ENCODE results near the gene AS3MT.

Gene AS3MT

DNA sequence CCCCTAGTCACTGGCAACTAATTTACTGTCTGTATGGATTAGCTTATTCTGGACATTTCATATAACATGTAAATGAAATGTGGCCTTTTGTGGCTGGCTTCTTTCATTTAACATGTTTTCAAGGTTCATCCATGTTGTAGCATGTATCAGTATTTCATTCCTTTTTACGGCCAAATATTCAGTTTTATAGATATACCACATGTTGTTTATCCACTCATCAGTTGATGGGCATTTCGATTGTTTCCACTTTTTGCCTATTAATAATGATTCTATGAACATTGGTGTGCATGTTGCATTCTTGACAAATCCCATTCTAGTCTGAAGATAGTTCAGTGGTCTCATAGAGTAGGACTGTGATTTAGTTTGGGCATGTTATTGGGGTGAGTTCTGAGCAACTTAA is 61.5 kb downstream of the AS3MT start:
- H3K4me1 ChIP-seq (ENCODE audit: control insufficient read depth, insufficient read depth, low read length): no peaks in the 10 kb centered on the region
- TF ChIP-seq ZNF514 (tag by site-specific recombination; IDR thresholded peaks at IDR 0.05) (no peak), ZNF10 (tag by site-specific recombination; IDR thresholded peaks at IDR 0.05) (peak; percentile 91)
- H3K36me3 ChIP-seq (ENCODE audit: control insufficient read depth in 2 of 2, insufficient read depth in 1 of 2, low read length in 2 of 2): peaks cover 3 to 4% of the 10 kb centered on the region in 2 experiments; a peak in 2 of 3 replicates
- ChIA-PET POLR2A (no interaction called here), CTCF (no interaction called here)
- H3K9me3 ChIP-seq (ENCODE audit: control insufficient read depth, insufficient read depth, low read depth, low read length): no peaks in the 10 kb centered on the region
- H3K27ac ChIP-seq (ENCODE audit: extremely low read depth, low read depth, low read length): no peak overlapping the region
- no peak overlapping the region for H3K4me3 ChIP-seq (ENCODE audit: low read depth, low read length)

DNA sequence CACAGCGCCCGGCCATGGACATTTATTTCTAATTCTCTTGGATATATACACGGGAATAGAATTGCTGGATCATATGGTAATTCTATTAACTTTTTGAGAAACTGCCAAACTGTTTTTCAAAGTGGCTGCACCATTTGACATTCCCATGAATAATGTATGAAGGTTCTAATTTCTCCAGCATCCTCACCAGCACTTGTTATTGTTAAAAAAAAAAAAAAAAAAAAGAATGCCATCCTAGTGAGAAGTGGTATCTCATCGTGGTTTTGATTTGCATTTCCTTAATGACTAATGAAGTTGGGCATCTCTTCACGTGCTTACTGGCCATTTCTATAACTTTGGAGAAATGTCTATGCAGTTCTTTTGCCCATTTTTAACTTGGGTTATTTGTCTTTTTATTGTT is 62.4 kb downstream of the AS3MT start:
- Histone ChIP-seq H3K27ac (ENCODE audit: extremely low read depth, low read depth, low read length) (no peak overlapping the region), H3K36me3 (ENCODE audit: control insufficient read depth in 2 of 2, insufficient read depth in 1 of 2, low read length in 2 of 2) (peaks cover 3 to 4% of the 10 kb centered on the region in 2 experiments; a peak in 2 of 3 replicates), H3K4me1 (ENCODE audit: control insufficient read depth, insufficient read depth, low read length) (peaks cover 6% of the 10 kb centered on the region; the same call in 1 of the 2 replicates), H3K4me3 (ENCODE audit: low read depth, low read length) (no peak overlapping the region), H3K9me3 (ENCODE audit: control insufficient read depth, insufficient read depth, low read depth, low read length) (no peaks in the 10 kb centered on the region)
- ChIA-PET POLR2A (no interaction called here), CTCF (no interaction called here)
- TF ChIP-seq ZNF184 (tag by site-specific recombination; IDR thresholded peaks at IDR 0.05) (peak; percentile 97), ZNF146 (tag by site-specific recombination; IDR thresholded peaks at IDR 0.05) (no peak), ZNF426 (tag by site-specific recombination; IDR thresholded peaks at IDR 0.05) (no peak), MYNN (tag by site-specific recombination; IDR thresholded peaks at IDR 0.05; ENCODE audit: borderline replicate concordance) (no peak)

DNA sequence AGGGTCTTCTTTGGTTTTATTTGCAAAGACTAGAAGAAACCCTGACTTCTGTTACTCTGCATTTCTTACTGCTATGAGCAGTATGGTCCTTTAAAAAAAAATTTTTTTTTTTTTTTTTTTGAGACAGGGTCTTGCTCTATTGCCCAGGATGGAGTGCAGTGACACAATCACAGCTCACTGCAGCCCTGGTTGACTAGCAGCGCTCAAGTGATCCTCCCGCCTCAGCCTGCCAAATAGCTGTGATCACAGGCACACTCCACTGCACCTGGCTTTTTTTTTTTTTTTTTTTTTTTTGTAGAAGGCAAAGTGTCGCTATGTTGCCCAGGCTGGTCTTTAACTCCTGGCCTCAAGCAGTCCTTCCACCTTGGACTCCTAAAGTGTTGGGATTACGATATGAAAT is 66.2 kb downstream of the AS3MT start:
- H3K36me3 ChIP-seq (ENCODE audit: control insufficient read depth in 2 of 2, insufficient read depth in 1 of 2, low read length in 2 of 2): no peaks in the 10 kb centered on the region; a peak in 1 of 3 replicates
- CTCF ChIA-PET: interaction anchor here (0.6 kb wide), 1 partner anchor 128 kb away, joined by 5 read pairs; no protein-coding TSS in a partner anchor
- no peak overlapping the region for H3K27ac ChIP-seq (ENCODE audit: extremely low read depth, low read depth, low read length)
- POLR2A ChIA-PET: no interaction called here
- no peaks in the 10 kb centered on the region for H3K9me3 ChIP-seq (ENCODE audit: control insufficient read depth, insufficient read depth, low read depth, low read length)
- TF ChIP-seq ZNF121 (tag by site-specific recombination; IDR thresholded peaks at IDR 0.05) (peak; percentile 78), ZNF214 (tag by site-specific recombination; IDR thresholded peaks at IDR 0.05; ENCODE audit: borderline replicate concordance) (no peak), ZNF404 (tag by site-specific recombination; IDR thresholded peaks at IDR 0.05) (no peak), ZNF626 (tag by site-specific recombination; IDR thresholded peaks at IDR 0.05) (no peak)
- TF ChIP-seq, protein P1, sequence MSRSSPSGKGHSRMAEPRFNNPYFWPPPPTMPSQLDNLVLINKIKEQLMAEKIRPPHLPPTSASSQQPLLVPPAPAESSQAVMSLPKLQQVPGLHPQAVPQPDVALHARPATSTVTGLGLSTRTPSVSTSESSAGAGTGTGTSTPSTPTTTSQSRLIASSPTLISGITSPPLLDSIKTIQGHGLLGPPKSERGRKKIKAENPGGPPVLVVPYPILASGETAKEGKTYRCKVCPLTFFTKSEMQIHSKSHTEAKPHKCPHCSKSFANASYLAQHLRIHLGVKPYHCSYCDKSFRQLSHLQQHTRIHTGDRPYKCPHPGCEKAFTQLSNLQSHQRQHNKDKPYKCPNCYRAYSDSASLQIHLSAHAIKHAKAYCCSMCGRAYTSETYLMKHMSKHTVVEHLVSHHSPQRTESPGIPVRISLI (tag by site-specific recombination; IDR thresholded peaks at IDR 0.05): peak; percentile 67; the same call in 1 of the 2 replicates
- peaks cover 9% of the 10 kb centered on the region; the same call in 1 of the 2 replicates for H3K4me1 ChIP-seq (ENCODE audit: control insufficient read depth, insufficient read depth, low read length)
- H3K4me3 ChIP-seq (ENCODE audit: low read depth, low read length): no peak overlapping the region

- Histone ChIP-seq H3K27ac (ENCODE audit: extremely low read depth, low read depth, low read length) (no peak overlapping the region), H3K4me1 (ENCODE audit: control insufficient read depth, insufficient read depth, low read length) (peaks cover 9% of the 10 kb centered on the region; the same call in 1 of the 2 replicates), H3K9me3 (ENCODE audit: control insufficient read depth, insufficient read depth, low read depth, low read length) (no peaks in the 10 kb centered on the region), H3K36me3 (ENCODE audit: control insufficient read depth in 2 of 2, insufficient read depth in 1 of 2, low read length in 2 of 2) (no peaks in the 10 kb centered on the region; a peak in 1 of 3 replicates), H3K4me3 (ENCODE audit: low read depth, low read length) (no peak overlapping the region)
- CTCF ChIA-PET: no interaction called here
- POLR2A ChIA-PET: no interaction called here
- no peak for TF ChIP-seq GLI4 (tag by site-specific recombination; IDR thresholded peaks at IDR 0.05)
- TF ChIP-seq ZSCAN16 (tag by site-specific recombination; IDR thresholded peaks at IDR 0.05): peak; percentile 81; the same call in 1 of the 2 replicates
- TF ChIP-seq ZNF558 (tag by site-specific recombination; IDR thresholded peaks at IDR 0.05): no peak
- TF ChIP-seq ZBTB48 (tag by site-specific recombination; IDR thresholded peaks at IDR 0.05): no peak
- no peak for TF ChIP-seq ZNF37A (tag by site-specific recombination; IDR thresholded peaks at IDR 0.05)
- TF ChIP-seq ZXDB (tag by site-specific recombination; IDR thresholded peaks at IDR 0.05): 0 out of 2 replicates have a peak, but pooled peaks have one; percentile 16
These were observed 66.8 kb downstream of the AS3MT start for GRCh38 chr10:102935939-102936605.
